ENCODE data around the gene UBE2L5. TPM values are rescaled to one million over a fixed set of nuclear protein-coding genes. Genes with fewer than 3 reads are reported as not detected.

UBE2L5 gene
- total RNA-seq (2012; rRNA removed) = not detected in 2 replicates

GRCh38 chr13:30422054-30422839 is at the start of gene UBE2L5:
Gene UBE2L5 (plus strand): TSS chr13:30422493. CDS start chr13:30427991, 5,498 bp downstream.
- Histone ChIP-seq H3K36me3 (ENCODE audit: insufficient read depth, low read length) (no peaks in the 10 kb centered on the region), H3K9ac (ENCODE audit: low read depth, low read length) (peak within 1 kb of the TSS; percentile 84), H3K27me3 (ENCODE audit: control insufficient read depth, insufficient read depth, low read length) (no peaks in the 10 kb centered on the region), H3K4me1 (ENCODE audit: control insufficient read depth, insufficient read depth, low read length) (peaks cover 8% of the 10 kb centered on the region), H3K4me2 (ENCODE audit: low read length) (peak within 1 kb of the TSS; percentile 99), H3K4me3 (ENCODE audit: low read length) (peak within 1 kb of the TSS; percentile 82), H3K9me3 (replicated peaks; ENCODE audit: low read length) (no peaks in the 10 kb centered on the region)

- H3K9me3 ChIP-seq (replicated peaks; ENCODE audit: low read length) = no peaks in the 10 kb centered on the region
- H3K4me2 ChIP-seq (ENCODE audit: low read length) = no peak overlapping the region
- no peak overlapping the region for H3K4me3 ChIP-seq (ENCODE audit: low read length)
- peaks cover 10% of the 10 kb centered on the region for H3K4me1 ChIP-seq (ENCODE audit: control insufficient read depth, insufficient read depth, low read length)
- no peak overlapping the region for H3K9ac ChIP-seq (ENCODE audit: low read depth, low read length)
- H3K27me3 ChIP-seq (ENCODE audit: control insufficient read depth, insufficient read depth, low read length) = peaks cover 13% of the 10 kb centered on the region
- no peaks in the 10 kb centered on the region for H3K36me3 ChIP-seq (ENCODE audit: insufficient read depth, low read length)
Observed at GRCh38 chr13:30373727-30374126, 48.6 kb upstream of the UBE2L5 start.

- Histone ChIP-seq H3K4me2 (ENCODE audit: low read length) (no peak overlapping the region), H3K9ac (ENCODE audit: low read depth, low read length) (no peak overlapping the region), H3K4me1 (ENCODE audit: control insufficient read depth, insufficient read depth, low read length) (peaks cover 10% of the 10 kb centered on the region), H3K27me3 (ENCODE audit: control insufficient read depth, insufficient read depth, low read length) (peaks cover 17% of the 10 kb centered on the region), H3K36me3 (ENCODE audit: insufficient read depth, low read length) (no peaks in the 10 kb centered on the region), H3K9me3 (replicated peaks; ENCODE audit: low read length) (no peaks in the 10 kb centered on the region), H3K4me3 (ENCODE audit: low read length) (no peak overlapping the region)
Observed at GRCh38 chr13:30375265-30375835, 46.9 kb upstream of the UBE2L5 start.

GRCh38 chr13:30376426-30377311 is 45.6 kb upstream of the UBE2L5 start:
- H3K27me3 ChIP-seq (ENCODE audit: control insufficient read depth, insufficient read depth, low read length) = peaks cover 19% of the 10 kb centered on the region
- peaks cover 7% of the 10 kb centered on the region for H3K4me1 ChIP-seq (ENCODE audit: control insufficient read depth, insufficient read depth, low read length)
- no peak overlapping the region for H3K4me2 ChIP-seq (ENCODE audit: low read length)
- H3K9me3 ChIP-seq (replicated peaks; ENCODE audit: low read length) = no peaks in the 10 kb centered on the region
- no peak overlapping the region for H3K9ac ChIP-seq (ENCODE audit: low read depth, low read length)
- H3K36me3 ChIP-seq (ENCODE audit: insufficient read depth, low read length) = no peaks in the 10 kb centered on the region
- no peak overlapping the region for H3K4me3 ChIP-seq (ENCODE audit: low read length)

- Histone ChIP-seq H3K9me3 (replicated peaks; ENCODE audit: low read length) (no peaks in the 10 kb centered on the region), H3K36me3 (ENCODE audit: insufficient read depth, low read length) (no peaks in the 10 kb centered on the region), H3K9ac (ENCODE audit: low read depth, low read length) (no peak overlapping the region), H3K4me1 (ENCODE audit: control insufficient read depth, insufficient read depth, low read length) (peaks cover under 1% of the 10 kb centered on the region), H3K4me3 (ENCODE audit: low read length) (no peak overlapping the region), H3K4me2 (ENCODE audit: low read length) (no peak overlapping the region), H3K27me3 (ENCODE audit: control insufficient read depth, insufficient read depth, low read length) (peaks cover 19% of the 10 kb centered on the region)
Observed at GRCh38 chr13:30377312-30377685, 45.0 kb upstream of the UBE2L5 start.

- no peak overlapping the region for H3K4me2 ChIP-seq (ENCODE audit: low read length)
- H3K36me3 ChIP-seq (ENCODE audit: insufficient read depth, low read length) = no peaks in the 10 kb centered on the region
- H3K4me1 ChIP-seq (ENCODE audit: control insufficient read depth, insufficient read depth, low read length) = no peaks in the 10 kb centered on the region
- no peak overlapping the region for H3K9ac ChIP-seq (ENCODE audit: low read depth, low read length)
- H3K27me3 ChIP-seq (ENCODE audit: control insufficient read depth, insufficient read depth, low read length) = peaks cover 19% of the 10 kb centered on the region
- H3K4me3 ChIP-seq (ENCODE audit: low read length) = no peak overlapping the region
- H3K9me3 ChIP-seq (replicated peaks; ENCODE audit: low read length) = no peaks in the 10 kb centered on the region
Observed at GRCh38 chr13:30378191-30378590, 44.1 kb upstream of the UBE2L5 start.

GRCh38 chr13:30381049-30381448 is 41.2 kb upstream of the UBE2L5 start:
- Histone ChIP-seq H3K9me3 (replicated peaks; ENCODE audit: low read length) (no peaks in the 10 kb centered on the region), H3K27me3 (ENCODE audit: control insufficient read depth, insufficient read depth, low read length) (peaks cover 14% of the 10 kb centered on the region), H3K36me3 (ENCODE audit: insufficient read depth, low read length) (no peaks in the 10 kb centered on the region), H3K4me1 (ENCODE audit: control insufficient read depth, insufficient read depth, low read length) (no peaks in the 10 kb centered on the region), H3K4me3 (ENCODE audit: low read length) (no peak overlapping the region), H3K4me2 (ENCODE audit: low read length) (no peak overlapping the region), H3K9ac (ENCODE audit: low read depth, low read length) (no peak overlapping the region)

- H3K4me2 ChIP-seq (ENCODE audit: low read length) = no peak overlapping the region
- no peaks in the 10 kb centered on the region for H3K9me3 ChIP-seq (replicated peaks; ENCODE audit: low read length)
- no peak overlapping the region for H3K9ac ChIP-seq (ENCODE audit: low read depth, low read length)
- no peak overlapping the region for H3K4me3 ChIP-seq (ENCODE audit: low read length)
- H3K27me3 ChIP-seq (ENCODE audit: control insufficient read depth, insufficient read depth, low read length) = peaks cover 6% of the 10 kb centered on the region
- no peaks in the 10 kb centered on the region for H3K36me3 ChIP-seq (ENCODE audit: insufficient read depth, low read length)
- H3K4me1 ChIP-seq (ENCODE audit: control insufficient read depth, insufficient read depth, low read length) = no peaks in the 10 kb centered on the region
Observed at GRCh38 chr13:30382836-30383525, 39.3 kb upstream of the UBE2L5 start.

- Histone ChIP-seq H3K4me3 (ENCODE audit: low read length) (no peak overlapping the region), H3K27me3 (ENCODE audit: control insufficient read depth, insufficient read depth, low read length) (peaks cover 14% of the 10 kb centered on the region), H3K9ac (ENCODE audit: low read depth, low read length) (no peak overlapping the region), H3K4me1 (ENCODE audit: control insufficient read depth, insufficient read depth, low read length) (no peaks in the 10 kb centered on the region), H3K36me3 (ENCODE audit: insufficient read depth, low read length) (no peaks in the 10 kb centered on the region), H3K4me2 (ENCODE audit: low read length) (no peak overlapping the region), H3K9me3 (replicated peaks; ENCODE audit: low read length) (no peaks in the 10 kb centered on the region)
Observed at GRCh38 chr13:30388406-30389283, 33.6 kb upstream of the UBE2L5 start.

- H3K9me3 ChIP-seq (replicated peaks; ENCODE audit: low read length) = no peaks in the 10 kb centered on the region
- peaks cover 4% of the 10 kb centered on the region for H3K4me1 ChIP-seq (ENCODE audit: control insufficient read depth, insufficient read depth, low read length)
- peaks cover 14% of the 10 kb centered on the region for H3K27me3 ChIP-seq (ENCODE audit: control insufficient read depth, insufficient read depth, low read length)
- H3K36me3 ChIP-seq (ENCODE audit: insufficient read depth, low read length) = no peaks in the 10 kb centered on the region
- no peak overlapping the region for H3K4me2 ChIP-seq (ENCODE audit: low read length)
- no peak overlapping the region for H3K4me3 ChIP-seq (ENCODE audit: low read length)
- H3K9ac ChIP-seq (ENCODE audit: low read depth, low read length) = no peak overlapping the region
Observed at GRCh38 chr13:30391956-30392680, 30.2 kb upstream of the UBE2L5 start.

All from skeletal muscle satellite cell (primary cell).